GM12872 (cell line): ENCODE results near the gene PGAP1.

Source experiments
- TF ChIP-seq, protein P1 (sequence below): IDR thresholded peaks from 3 replicates; pipeline ENCODE4 v1.5.1; 2011; ENCODE audit warnings: low read depth, mild to moderate bottlenecking, low read length, moderate library complexity; ENCODE audit not compliant: insufficient read depth

Gene PGAP1

DNA sequence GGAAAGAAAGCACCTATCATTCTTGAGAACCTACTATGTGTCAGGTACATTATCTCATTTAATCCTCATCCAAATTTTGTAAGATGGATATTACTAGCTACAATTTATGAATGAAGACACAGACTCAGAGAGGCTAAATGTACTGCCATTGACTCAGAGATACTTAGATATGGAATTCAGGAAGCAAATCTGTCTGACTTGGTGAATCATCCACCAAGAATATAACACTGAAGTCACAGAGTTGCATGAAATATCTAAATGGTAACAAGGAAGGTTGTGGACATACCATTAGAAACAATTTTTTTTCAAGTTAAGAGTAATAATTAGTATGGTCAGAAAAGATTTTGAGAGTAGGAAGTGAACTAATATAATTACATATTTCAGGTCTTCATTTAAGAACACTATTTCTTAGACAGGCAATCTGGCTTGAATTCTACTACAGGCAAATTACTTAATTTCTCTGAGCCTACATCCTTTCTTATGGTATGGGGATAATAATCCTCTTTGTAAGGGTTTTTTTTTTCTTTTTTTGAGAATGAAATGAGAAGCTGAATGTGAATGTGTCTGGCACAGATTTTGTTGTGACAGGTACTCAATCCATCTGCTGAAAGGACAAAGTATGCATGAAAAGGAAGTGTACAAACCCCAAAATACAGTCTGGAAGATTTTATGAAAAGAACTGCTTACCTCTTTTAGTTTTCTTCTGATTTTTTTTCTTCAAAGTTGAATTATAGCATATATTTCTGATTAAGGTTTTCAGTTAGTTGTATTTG, 102.6 kb downstream of the PGAP1 start:
- TF ChIP-seq, protein P1, sequence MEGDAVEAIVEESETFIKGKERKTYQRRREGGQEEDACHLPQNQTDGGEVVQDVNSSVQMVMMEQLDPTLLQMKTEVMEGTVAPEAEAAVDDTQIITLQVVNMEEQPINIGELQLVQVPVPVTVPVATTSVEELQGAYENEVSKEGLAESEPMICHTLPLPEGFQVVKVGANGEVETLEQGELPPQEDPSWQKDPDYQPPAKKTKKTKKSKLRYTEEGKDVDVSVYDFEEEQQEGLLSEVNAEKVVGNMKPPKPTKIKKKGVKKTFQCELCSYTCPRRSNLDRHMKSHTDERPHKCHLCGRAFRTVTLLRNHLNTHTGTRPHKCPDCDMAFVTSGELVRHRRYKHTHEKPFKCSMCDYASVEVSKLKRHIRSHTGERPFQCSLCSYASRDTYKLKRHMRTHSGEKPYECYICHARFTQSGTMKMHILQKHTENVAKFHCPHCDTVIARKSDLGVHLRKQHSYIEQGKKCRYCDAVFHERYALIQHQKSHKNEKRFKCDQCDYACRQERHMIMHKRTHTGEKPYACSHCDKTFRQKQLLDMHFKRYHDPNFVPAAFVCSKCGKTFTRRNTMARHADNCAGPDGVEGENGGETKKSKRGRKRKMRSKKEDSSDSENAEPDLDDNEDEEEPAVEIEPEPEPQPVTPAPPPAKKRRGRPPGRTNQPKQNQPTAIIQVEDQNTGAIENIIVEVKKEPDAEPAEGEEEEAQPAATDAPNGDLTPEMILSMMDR: no peak

DNA sequence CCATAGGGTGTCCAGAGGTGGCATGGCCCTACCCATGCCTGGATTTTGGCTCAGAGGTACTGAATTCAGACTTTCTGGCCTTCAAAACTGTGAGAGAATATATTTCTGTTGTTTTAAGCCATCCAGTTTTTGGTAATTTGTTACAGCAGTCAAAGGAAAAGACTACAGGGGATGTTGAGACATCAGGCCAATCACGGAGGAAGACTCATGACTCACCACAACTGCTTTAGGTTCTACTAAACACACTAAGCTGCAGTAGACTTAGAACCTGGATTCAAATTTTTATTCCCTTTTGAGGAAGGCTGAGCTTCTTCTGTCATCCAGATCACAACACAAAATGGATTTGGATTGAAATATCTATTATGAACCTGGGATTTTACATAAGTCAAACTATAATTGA, 105.3 kb downstream of the PGAP1 start:
- TF ChIP-seq, protein P1: no peak

DNA sequence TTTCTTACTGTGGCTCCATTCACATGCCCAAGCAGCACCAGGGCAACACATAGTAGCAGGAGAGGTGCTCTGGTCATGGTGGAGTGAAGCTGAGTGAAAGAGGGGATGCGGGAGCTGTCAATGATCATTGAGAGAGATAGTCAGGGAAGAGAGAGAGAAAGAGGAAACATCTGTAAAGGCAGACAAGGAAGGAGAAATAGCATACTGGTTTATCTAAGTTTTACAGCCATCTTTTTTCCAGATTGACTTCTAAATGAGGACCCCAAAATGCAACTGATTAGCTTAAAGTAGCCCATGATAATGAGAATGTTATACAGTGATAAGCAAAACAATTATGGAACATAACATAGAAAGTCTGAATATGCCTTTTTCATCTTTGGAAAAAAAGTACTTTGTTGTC, 117.2 kb downstream of the PGAP1 start, which contains the start of gene C2orf66:
Gene C2orf66, minus strand, starts transcription at position 96 of the 400 bp plus-strand sequence. Its CDS starts 19 bp downstream, at position 77.
- TF ChIP-seq, protein P1: no peak

DNA sequence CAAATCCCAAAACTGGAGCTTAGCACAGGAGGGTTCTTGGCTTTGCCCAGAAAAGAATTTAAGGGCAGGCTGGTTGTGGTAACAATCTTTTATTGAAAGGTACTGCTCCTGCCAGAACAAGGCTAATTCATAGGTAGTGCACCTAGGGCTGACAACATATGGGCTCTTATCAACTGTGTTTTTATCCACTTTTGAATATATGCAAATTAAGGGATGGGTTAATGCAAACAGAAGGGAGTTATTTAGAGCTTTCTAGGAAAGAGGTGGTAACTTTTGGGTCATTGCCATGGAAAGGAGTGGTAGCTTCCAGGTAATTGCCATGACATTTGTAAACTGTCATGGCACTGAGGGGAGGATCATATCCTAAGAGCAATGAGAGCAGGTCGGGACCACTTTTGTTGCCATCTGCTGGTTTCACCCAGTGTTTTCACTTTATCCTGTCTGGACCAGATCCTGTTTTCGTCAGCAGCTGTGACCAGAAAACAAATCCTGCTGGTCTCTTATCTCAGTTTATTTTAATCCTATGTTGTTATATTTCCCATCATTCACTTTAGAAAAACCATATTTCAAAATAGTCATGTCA, 118.3 kb downstream of the PGAP1 start:
- TF ChIP-seq, protein P1: 0 out of 3 replicates have a peak, but pooled peaks have one; percentile 25

DNA sequence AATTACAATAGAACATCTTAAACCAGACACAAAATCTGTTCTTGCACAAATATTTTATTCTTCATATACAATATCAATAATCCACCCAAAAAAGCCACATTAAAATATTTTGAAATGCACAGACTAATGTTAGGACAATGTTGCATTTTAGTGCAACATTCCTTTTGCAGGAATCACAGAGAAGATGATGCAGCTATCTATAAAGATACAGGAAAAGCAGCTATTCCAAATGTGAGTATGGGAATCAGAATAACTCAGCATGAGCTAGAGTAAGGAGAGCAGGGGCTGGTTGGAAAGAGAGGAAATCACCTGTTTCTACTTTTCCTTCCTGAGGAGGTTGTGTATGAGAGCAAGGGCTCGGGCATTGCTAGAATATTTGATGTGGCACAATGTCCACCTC, 122.1 kb downstream of the PGAP1 start:
- TF ChIP-seq, protein P1: no peak

DNA sequence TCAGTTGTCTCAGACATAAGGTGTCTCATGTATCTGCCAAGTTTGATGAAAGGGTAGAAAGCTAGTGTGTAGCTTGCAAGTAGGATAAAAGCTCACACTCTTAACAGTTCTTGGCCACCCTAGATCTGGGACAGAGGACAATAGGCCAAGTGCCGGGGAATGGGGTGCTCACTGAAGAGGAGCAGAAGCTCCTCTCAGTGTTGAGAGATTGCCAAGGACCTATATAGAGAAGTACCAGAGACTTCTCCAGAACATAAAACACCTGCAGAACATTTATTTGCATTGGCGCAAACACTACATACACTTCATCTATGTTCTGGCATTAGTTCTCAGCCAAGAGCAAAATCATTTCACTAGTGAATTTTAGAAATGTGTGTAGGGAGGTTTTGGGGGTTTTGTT, 124.1 kb downstream of the PGAP1 start:
- TF ChIP-seq, protein P1: no peak

DNA sequence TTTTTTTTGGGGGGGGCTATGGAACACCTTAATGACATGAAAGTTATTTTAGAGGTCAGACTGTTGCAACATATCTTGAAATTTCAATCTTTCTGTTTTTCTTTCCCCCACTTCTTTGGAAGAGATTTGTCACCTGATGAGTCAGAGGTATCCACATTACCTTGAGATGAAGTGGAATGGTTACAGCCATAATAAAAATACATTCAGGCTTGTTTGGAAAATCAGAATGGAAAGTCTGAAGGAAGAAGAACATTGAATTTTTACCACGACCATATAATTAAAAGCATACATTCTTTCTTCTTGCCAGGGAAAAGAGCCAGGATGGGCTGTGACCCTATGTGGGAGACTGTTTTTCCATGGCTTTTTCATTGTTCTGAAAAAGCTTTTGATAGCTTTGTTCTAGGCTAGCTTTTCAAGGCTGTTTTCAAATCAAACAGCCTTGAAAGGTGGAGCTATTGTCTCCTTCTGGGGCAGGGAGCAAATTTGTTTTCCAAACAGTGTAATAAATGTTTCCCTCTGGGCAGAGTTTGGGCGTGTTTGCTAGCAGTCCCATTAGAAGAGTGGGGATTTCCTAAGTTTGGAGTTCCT, 124.7 kb downstream of the PGAP1 start:
- TF ChIP-seq, protein P1: no peak
